HFF-Myc (cell line): Measurements from ENCODE around the gene EYA2.

Experiments
- DNase-seq: peaks from one replicate; pipeline ENCODE4 v3.0.0-alpha.2; 2011; ENCODE audit warnings: low read depth; ENCODE audit errors: extremely low read depth
- H3K4me3 ChIP-seq: replicated peaks from 2 replicates; pipeline ENCODE4 v1.5.1; 2011; ENCODE audit warnings: low read depth, mild to moderate bottlenecking, control low read depth, low read length
- CTCF ChIP-seq: IDR thresholded peaks from 2 replicates; pipeline ENCODE4 v1.5.1; 2012; ENCODE audit warnings: mild to moderate bottlenecking, low read depth, low read length, control low read depth; ENCODE audit errors: missing control alignments

The EYA2 gene

DNA sequence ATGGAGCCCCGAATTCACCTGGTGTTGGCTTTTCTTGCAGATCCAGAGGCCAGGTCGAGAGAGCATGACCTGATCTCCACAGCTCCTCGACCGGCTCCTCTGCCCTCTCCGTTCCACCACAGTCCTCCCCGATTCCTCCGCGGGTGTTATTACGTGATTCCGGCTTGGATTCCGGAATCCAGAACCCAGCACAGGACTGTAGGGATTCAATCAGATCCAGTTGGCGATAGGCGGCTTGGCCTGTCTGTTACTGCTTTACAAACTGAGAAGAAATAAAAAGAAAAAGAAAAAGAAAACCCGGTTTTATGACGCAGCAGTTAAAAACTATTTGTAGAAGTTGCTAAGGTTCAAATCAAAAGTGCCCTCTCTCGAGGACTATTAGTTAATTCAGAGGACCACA lies 222.7 kb downstream of the EYA2 start:
- TF ChIP-seq CTCF, result no peak
- no peak for DNase-seq
- no peak overlapping the region for H3K4me3 ChIP-seq

DNA sequence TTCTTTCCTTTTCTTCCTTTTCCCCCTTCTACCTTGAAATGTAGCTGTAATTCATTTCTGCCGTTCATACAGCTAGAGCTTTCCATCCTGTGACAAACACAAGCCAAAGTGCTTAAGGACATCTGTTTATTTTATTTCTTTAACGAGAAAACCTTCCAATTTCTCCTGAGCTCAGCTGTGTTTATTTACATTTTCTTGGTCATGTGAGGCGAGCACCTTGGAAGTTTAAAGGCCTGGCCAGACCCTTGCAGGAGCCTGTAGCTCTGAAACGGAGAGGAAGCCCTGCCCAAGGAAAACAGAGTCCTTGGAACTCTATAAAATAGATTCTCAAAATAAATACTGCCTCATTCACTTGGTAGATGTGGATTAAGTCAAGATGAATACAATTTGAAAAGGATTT lies 223.1 kb downstream of the EYA2 start:
- H3K4me3 ChIP-seq, result no peak overlapping the region
- no peak for TF ChIP-seq CTCF
- DNase-seq, result no peak

GRCh38 chr20:47118206-47118605 lies 223.6 kb downstream of the EYA2 start:
- H3K4me3 ChIP-seq, result no peak overlapping the region
- no peak for DNase-seq
- no peak for TF ChIP-seq CTCF

DNA sequence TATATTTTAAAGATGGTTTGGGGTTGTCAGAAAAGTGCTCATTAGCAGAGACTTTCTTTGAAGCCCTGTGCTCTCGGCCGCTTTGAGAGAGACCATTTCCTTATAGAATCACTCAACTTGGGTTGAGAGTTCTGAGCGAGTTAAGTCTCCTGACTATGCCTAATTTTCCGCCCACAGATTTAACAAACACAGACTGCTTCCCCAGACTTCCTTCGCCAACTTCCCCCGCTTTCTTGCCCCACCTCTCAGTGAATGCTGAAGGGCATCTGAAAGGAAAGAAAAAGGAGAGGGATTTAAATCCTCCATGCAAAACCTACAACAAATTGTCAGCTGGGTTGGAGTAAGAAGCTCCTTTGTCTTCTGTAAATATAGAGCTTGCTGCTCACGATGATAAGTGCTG lies 224.0 kb downstream of the EYA2 start:
- no peak for TF ChIP-seq CTCF
- DNase-seq, result no peak
- H3K4me3 ChIP-seq, result no peak overlapping the region

DNA sequence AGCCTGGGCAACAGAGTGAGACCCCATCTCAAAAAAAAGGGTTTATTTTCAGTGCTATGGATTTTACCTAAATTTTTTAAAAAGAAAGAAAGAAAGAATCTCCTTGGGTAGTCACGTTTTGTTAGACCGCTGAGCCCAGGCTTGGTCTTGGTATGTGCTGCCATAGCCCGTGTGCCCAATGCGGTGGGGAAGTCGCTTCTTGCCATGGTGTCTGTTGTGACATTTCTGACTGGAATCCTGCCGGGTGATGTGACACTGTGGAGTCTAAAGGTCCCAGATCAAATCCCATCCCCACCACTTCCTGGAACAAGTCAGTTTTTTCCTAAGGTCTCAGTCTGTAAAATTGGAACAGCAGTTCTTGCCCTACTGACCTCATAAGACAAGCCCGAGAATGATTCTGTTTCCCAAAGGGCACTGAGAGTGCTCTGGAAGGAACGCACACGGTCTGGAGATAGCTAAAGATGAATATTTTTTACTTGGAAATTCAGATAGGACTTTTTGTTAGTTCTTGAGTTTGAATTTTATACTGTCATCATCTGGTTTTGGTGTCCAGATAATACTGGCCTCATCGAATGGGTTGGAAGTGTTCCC lies 225.8 kb downstream of the EYA2 start:
- H3K4me3 ChIP-seq, result no peak overlapping the region
- DNase-seq, result no peak
- TF ChIP-seq CTCF, result no peak

DNA sequence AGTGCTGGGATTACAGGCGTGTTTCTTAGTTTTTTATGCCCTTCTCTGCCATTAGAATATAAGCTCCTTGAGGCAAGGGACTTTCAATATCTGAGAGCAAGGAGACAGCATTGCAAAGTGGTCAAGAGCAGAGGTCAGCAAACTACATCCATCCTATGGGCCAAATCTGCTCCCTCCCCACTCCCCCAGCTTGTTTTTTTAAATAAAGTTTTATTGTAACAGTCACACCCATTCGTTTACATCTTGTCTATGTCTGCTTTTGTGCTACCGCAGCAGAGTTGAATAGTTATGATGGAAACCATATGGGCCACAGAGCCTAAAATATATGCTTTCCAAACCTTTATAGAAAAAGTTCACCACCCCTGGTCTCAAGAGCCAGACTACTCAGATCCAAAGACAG lies 227.9 kb downstream of the EYA2 start:
- DNase-seq, result no peak
- H3K4me3 ChIP-seq, result no peak overlapping the region
- TF ChIP-seq CTCF, result no peak

GRCh38 chr20:47124181-47124717 lies 229.6 kb downstream of the EYA2 start:
- TF ChIP-seq CTCF, result no peak
- H3K4me3 ChIP-seq, result no peak overlapping the region
- no peak for DNase-seq
